GM18517 (cell line): ENCODE results near the gene PSMD11.
A peak's percentile ranks its signal among the peaks of the same experiment; 100 is the strongest.
"Not testable (repeated sequence)": the region's sequence is repeated elsewhere in the genome, so short reads cannot be mapped to it uniquely, and the experiment has no call there.

Experiments
- ATAC-seq: cut with Tn5 transposase; IDR thresholded peaks from one replicate; pipeline ENCODE4 v1.9.1; 2021; ENCODE audit warnings: mild to moderate bottlenecking, moderate library complexity; ENCODE audit not compliant: unreplicated experiment

The PSMD11 gene

GRCh38 chr17:32510466-32510865, 66.2 kb downstream of the PSMD11 start:
- no peak for ATAC-seq

GRCh38 chr17:32512328-32512727, 68.0 kb downstream of the PSMD11 start:
- no peak for ATAC-seq

- ATAC-seq: no peak
These were observed 69.3 kb downstream of the PSMD11 start for GRCh38 chr17:32513579-32513978.

- no peak for ATAC-seq
These were observed 70.3 kb downstream of the PSMD11 start for GRCh38 chr17:32514606-32515005.

GRCh38 chr17:32515677-32516383, 71.5 kb downstream of the PSMD11 start:
- ATAC-seq: peak; percentile 48

- no peak for ATAC-seq
These were observed 72.1 kb downstream of the PSMD11 start for GRCh38 chr17:32516450-32516849.

- no peak for ATAC-seq
These were observed 72.8 kb downstream of the PSMD11 start for GRCh38 chr17:32516940-32517701.

GRCh38 chr17:32517982-32518381, 73.7 kb downstream of the PSMD11 start:
- no peak for ATAC-seq

- no peak for ATAC-seq
These were observed 74.4 kb downstream of the PSMD11 start for GRCh38 chr17:32518646-32519227.

GRCh38 chr17:32519228-32520103, 75.2 kb downstream of the PSMD11 start:
- ATAC-seq: no peak

- no peak for ATAC-seq
These were observed 75.9 kb downstream of the PSMD11 start for GRCh38 chr17:32520104-32520701.

- ATAC-seq: no peak
These were observed 76.6 kb downstream of the PSMD11 start for GRCh38 chr17:32520737-32521404.

GRCh38 chr17:32523017-32523680, 78.8 kb downstream of the PSMD11 start:
- ATAC-seq: peak; percentile 58

- ATAC-seq: peak; percentile 66
These were observed 79.7 kb downstream of the PSMD11 start for GRCh38 chr17:32523827-32524552.

GRCh38 chr17:32524553-32524880, 80.2 kb downstream of the PSMD11 start:
- ATAC-seq: not testable (repeated sequence)

GRCh38 chr17:32525122-32525521, 80.8 kb downstream of the PSMD11 start:
- no peak for ATAC-seq

GRCh38 chr17:32527146-32527545, 82.8 kb downstream of the PSMD11 start:
- no peak for ATAC-seq

- ATAC-seq: no peak
These were observed 84.5 kb downstream of the PSMD11 start for GRCh38 chr17:32528825-32529224.

GRCh38 chr17:32529604-32530003, 85.3 kb downstream of the PSMD11 start:
- ATAC-seq: no peak
